ENCODE results near the gene GHRH.

GRCh38 chr20:37209661-37210314 is 51.8 kb downstream of the GHRH start:
- TF ChIP-seq CTCF (IDR thresholded peaks at IDR 0.05; ENCODE audit: low read depth, low read length) = no peak
- no peak for TF ChIP-seq EZH2phosphoT487 (IDR thresholded peaks at IDR 0.05; ENCODE audit: low read depth)
